Left ventricle myocardium inferior (tissue), 1 donor: ENCODE results near the gene CCDC107. TPM values are rescaled to one million over a fixed set of nuclear protein-coding genes. Genes with fewer than 3 reads are reported as not detected.
A peak's percentile ranks its signal among the peaks of the same experiment; 100 is the strongest.
"Not testable (repeated sequence)": the region's sequence is repeated elsewhere in the genome, so short reads cannot be mapped to it uniquely, and the experiment has no call there.

Experiments used
- DNase-seq: peaks from one replicate; pipeline ENCODE4 v3.0.0-alpha.2; 2020
- H3K27ac ChIP-seq: fragments of 200-600 bp; replicated peaks from 2 replicates; pipeline ENCODE4 v1.8.0; 2021
- H3K27me3 ChIP-seq: fragments of 200-600 bp; 2 replicates; pipeline ENCODE4 v1.8.0; 2021; ENCODE audit warnings: low read depth
- H3K36me3 ChIP-seq: fragments of 200-600 bp; 2 replicates; pipeline ENCODE4 v1.8.0; 2021
- H3K4me1 ChIP-seq: fragments of 200-600 bp; 2 replicates; pipeline ENCODE4 v1.8.0; 2021
- H3K4me3 ChIP-seq: fragments of 200-600 bp; 2 replicates; pipeline ENCODE4 v1.8.0; 2021; ENCODE audit warnings: mild to moderate bottlenecking, moderate library complexity
- H3K9me3 ChIP-seq: fragments of 200-600 bp; replicated peaks from 2 replicates; pipeline ENCODE4 v1.8.0; 2021
- CTCF ChIP-seq: fragments of 200-600 bp; IDR thresholded peaks from 2 replicates; pipeline ENCODE4 v1.8.0; 2021; ENCODE audit warnings: antibody characterized with exemption, mild to moderate bottlenecking, borderline replicate concordance
- intact Hi-C: fragments of 100-400 bp; cut with micrococcal nuclease; formaldehyde crosslinking; loops from one replicate; pipeline ENCODE4 v1.11.0; 2022
- total RNA-seq: library from RNA; stranded (reverse); fragmentation: NEBNext Ultra II Directional; extraction: Animal tissue kit (Norgen Biotek cat#: 25700); gene quantifications from one replicate; pipeline ENCODE4 v1.2.1, GENCODE V29; 2021
- donor health status: DM: no; HTN: yes; CAD: no; lungs with severe emphysema.

CCDC107 gene
- total RNA-seq, 1 donor from 2014 or later, result 44.3 TPM

DNA sequence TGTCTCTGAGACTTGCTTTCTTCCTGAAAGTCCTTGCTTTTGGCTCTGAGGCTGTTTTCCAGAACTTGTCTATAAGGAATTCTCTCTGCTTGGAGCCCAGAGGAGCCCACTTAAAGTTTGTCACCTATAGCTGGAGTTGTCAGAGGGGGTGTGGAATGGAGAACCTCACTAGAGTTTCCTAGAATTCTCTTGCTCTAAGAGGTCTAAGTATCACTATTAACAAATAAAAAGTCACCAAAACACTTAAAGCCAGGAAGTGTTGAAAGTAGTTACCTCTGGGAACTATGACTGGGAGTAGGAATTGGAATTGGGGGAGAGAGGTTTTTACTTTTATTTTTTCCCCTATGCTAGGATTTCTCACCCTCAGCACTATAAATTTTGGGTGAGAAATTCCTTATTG, 22.4 kb upstream of the CCDC107 start:
- no peak overlapping the region for H3K27ac ChIP-seq
- H3K4me3 ChIP-seq, result no peak overlapping the region
- H3K36me3 ChIP-seq, result no peaks in the 10 kb centered on the region
- H3K27me3 ChIP-seq, result no peaks in the 10 kb centered on the region
- H3K4me1 ChIP-seq, result peaks cover 4% of the 10 kb centered on the region
- DNase-seq, result no peak
- H3K9me3 ChIP-seq, result no peaks in the 10 kb centered on the region
- intact Hi-C loops, result no loop called here
- no peak for TF ChIP-seq CTCF

DNA sequence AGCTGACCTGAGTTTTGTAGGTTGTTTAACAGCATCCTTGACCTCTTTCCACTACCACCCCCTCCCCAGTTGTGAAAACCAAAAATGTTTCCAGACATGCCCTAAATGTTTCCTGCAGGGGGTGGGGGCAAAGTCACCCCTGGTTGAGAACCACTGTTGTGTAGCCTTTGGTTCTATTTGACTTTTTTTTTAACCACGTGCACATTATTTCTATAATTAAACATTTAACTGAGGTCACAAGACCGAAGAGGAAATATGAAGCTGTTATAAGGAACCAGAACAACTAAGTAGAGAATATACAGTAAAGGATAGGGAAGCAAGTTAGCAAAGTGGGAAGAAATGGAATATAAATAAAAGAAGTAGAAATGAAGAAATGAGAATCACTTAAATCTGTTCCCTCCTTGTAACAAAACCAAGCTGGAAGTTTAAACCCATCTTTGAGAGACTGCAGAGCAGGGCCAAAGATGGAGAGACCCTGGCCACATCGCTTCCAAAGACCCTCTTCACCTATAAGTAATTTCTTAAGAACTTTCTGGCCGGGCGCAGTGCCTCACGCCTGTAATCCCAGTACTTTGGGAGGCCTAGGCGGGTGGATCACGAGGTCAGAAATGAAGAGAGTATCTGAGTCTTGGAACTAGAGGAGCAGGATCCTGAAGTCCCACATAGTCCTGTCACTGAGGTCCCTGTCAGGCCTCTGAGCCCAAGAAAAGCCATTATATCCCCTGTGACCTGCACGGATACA, 21.8 kb upstream of the CCDC107 start:
- H3K36me3 ChIP-seq, result no peaks in the 10 kb centered on the region
- no peak for TF ChIP-seq CTCF
- no peaks in the 10 kb centered on the region for H3K27me3 ChIP-seq
- DNase-seq, result no peak
- intact Hi-C loops, result no loop called here
- H3K9me3 ChIP-seq, result no peaks in the 10 kb centered on the region
- H3K4me3 ChIP-seq, result no peak overlapping the region
- peaks cover 4% of the 10 kb centered on the region for H3K4me1 ChIP-seq
- peak overlapping the region; percentile 30 for H3K27ac ChIP-seq

GRCh38 chr9:35636877-35637246, 21.2 kb upstream of the CCDC107 start:
- peak overlapping the region; percentile 30 for H3K27ac ChIP-seq
- DNase-seq, intact Hi-C loops, H3K36me3 ChIP-seq, H3K4me3 ChIP-seq, H3K27me3 ChIP-seq, H3K4me1 ChIP-seq, H3K9me3 ChIP-seq: not testable (repeated sequence)

DNA sequence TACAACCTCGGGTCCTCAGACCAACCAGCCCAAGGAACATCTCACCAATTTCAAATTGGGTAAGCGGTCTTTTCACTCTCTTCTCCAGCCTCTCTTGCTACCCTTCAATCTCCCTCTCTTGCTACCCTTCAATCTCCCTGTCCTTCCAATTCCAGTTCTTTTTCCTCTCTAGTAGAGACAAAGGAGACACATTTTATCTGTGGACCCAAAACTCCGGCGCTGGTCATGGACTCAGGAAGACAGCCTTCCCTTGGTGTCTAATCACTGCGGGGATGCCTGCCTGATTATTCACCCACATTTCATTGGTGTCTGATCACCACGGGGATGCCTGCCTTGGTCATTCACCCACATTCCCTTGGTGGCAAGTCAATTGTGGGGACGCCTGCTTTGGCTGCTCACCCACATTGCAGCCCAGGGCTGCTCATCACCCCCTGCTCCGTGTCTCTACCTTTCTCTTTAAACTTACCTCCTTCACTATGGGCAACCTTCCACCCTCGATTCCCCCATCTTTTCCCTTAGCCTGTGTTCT, 20.6 kb upstream of the CCDC107 start:
- H3K9me3 ChIP-seq, intact Hi-C loops, H3K36me3 ChIP-seq, H3K4me1 ChIP-seq, DNase-seq, H3K4me3 ChIP-seq, H3K27ac ChIP-seq, H3K27me3 ChIP-seq: not testable (repeated sequence)

DNA sequence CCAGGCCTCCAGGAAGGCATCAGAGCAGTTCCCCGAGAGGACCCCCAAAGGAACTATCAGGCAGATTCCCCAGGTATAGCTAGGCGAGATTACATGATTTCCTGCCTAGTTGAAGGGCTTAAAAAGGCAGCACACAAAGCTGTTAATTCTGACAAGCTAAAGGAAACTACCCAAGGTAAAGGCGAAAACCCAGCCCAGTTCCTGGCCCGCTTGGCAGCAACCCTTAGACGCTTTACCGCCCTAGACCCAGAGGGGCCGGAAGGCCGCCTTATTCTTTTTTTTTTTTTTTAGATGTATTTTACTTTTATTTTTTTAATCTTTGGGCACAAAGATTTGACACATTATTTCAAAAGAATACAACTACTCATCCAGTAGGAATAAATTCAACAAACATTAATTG, 19.3 kb upstream of the CCDC107 start:
- H3K4me1 ChIP-seq, H3K27ac ChIP-seq, intact Hi-C loops, H3K27me3 ChIP-seq, H3K4me3 ChIP-seq, H3K9me3 ChIP-seq, H3K36me3 ChIP-seq, DNase-seq: not testable (repeated sequence)

- not testable (repeated sequence) for H3K36me3 ChIP-seq, H3K27ac ChIP-seq
Measured at GRCh38 chr9:35639225-35639624, 18.9 kb upstream of the CCDC107 start.

DNA sequence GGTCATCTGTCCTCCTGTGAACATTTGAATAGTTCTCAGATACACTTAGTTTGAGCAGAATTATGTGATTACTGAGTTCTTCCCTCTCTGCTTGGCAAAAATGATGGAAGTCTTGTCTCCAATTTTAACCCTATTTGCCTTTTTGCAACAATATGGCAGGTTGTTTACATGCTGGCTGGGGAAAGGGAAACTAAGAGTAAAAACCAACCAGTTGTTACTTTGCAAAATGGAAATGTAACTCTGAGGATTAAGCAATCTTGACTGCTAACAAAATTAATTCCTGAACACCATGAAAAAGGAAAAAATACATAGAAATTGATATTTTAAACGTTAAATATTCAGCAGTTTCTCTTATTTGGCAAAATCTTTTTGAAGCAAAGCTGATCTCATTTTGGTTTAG, 18.5 kb upstream of the CCDC107 start:
- Histone ChIP-seq H3K27me3 (no peaks in the 10 kb centered on the region), H3K27ac (no peak overlapping the region), H3K4me3 (no peak overlapping the region), H3K36me3 (no peaks in the 10 kb centered on the region), H3K9me3 (no peaks in the 10 kb centered on the region), H3K4me1 (peaks cover 4% of the 10 kb centered on the region)
- no peak for DNase-seq
- intact Hi-C loops, result no loop called here
- no peak for TF ChIP-seq CTCF

More at GRCh38 chr9:35639225-35639624, 18.9 kb upstream of the CCDC107 start:
- H3K27me3 ChIP-seq, intact Hi-C loops, H3K4me1 ChIP-seq, H3K4me3 ChIP-seq, DNase-seq, H3K9me3 ChIP-seq: not testable (repeated sequence)

- H3K4me1 ChIP-seq, H3K27me3 ChIP-seq, H3K9me3 ChIP-seq, DNase-seq, H3K4me3 ChIP-seq, H3K36me3 ChIP-seq, H3K27ac ChIP-seq, intact Hi-C loops: not testable (repeated sequence)
Measured at GRCh38 chr9:35640431-35640830, 17.7 kb upstream of the CCDC107 start.

DNA sequence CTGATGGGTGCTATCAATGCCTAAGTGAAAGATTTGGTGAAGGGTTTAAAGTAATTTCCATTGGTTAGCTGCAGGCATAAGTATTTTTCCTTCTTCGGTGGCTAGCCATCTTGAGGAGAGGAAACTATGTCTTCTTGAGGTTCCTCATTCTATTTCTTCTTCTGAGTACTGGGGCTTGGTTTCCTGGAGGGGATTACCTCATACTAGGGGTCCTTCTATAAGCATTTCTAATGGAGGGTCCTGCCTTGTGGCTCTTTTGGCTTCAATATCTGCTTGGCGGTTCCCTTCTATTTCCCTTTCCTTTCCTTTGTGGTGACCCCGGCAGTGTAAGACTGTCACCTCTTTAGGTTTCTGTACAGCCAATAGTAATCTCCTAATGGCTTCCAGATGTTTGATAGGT, 16.6 kb upstream of the CCDC107 start:
- DNase-seq, H3K27me3 ChIP-seq, intact Hi-C loops, H3K9me3 ChIP-seq, H3K4me1 ChIP-seq, H3K4me3 ChIP-seq, H3K36me3 ChIP-seq, H3K27ac ChIP-seq: not testable (repeated sequence)
